GM10266 (cell line): ENCODE data around the gene SQOR.

Experiments
- DNase-seq: peaks from one replicate; pipeline ENCODE4 v3.0.0; 2012; ENCODE audit errors: extremely low spot score
- CTCF ChIP-seq: IDR thresholded peaks from 2 replicates; pipeline ENCODE4 v1.5.1; 2012; ENCODE audit warnings: mild to moderate bottlenecking, low read depth; ENCODE audit not compliant: control insufficient read depth, insufficient read depth; ENCODE audit errors: missing control alignments

The SQOR gene

GRCh38 chr15:45660231-45660979 is 25.6 kb downstream of the SQOR start:
- DNase-seq = peak; percentile 52
- TF ChIP-seq CTCF = peak; percentile 13

GRCh38 chr15:45662375-45662774 is 27.5 kb downstream of the SQOR start:
- TF ChIP-seq CTCF = no peak
- DNase-seq = no peak

- TF ChIP-seq CTCF = no peak
- DNase-seq = no peak
These were observed 29.6 kb downstream of the SQOR start for GRCh38 chr15:45664451-45664850.

- TF ChIP-seq CTCF = no peak
- no peak for DNase-seq
These were observed 30.4 kb downstream of the SQOR start for GRCh38 chr15:45665261-45665660.

GRCh38 chr15:45666119-45666875 is 31.5 kb downstream of the SQOR start:
- no peak for DNase-seq
- no peak for TF ChIP-seq CTCF

- no peak for TF ChIP-seq CTCF
- no peak for DNase-seq
These were observed 32.2 kb downstream of the SQOR start for GRCh38 chr15:45667002-45667401.

- DNase-seq = no peak
- no peak for TF ChIP-seq CTCF
These were observed 33.6 kb downstream of the SQOR start for GRCh38 chr15:45668386-45668785.
